Immature natural killer cell (primary cell): ENCODE data around the gene DST. TPM values are rescaled to one million over a fixed set of nuclear protein-coding genes. Genes with fewer than 3 reads are reported as not detected.
"Not testable (repeated sequence)": the region's sequence is repeated elsewhere in the genome, so short reads cannot be mapped to it uniquely, and the experiment has no call there.

ENCODE experiments used
- DNase-seq, 3 donors: peaks; one replicate each; pipeline ENCODE4 v3.0.0; 2022; ENCODE audit warnings: mixed read lengths in 1 of 3
- H3K27ac Mint-ChIP-seq, 6 donors: one replicate each; pipeline ENCODE4 v1.8.0; 2020; ENCODE audit warnings: mixed read lengths in 6 of 6, mild to moderate bottlenecking in 5 of 6, inconsistent platforms in 4 of 6, moderate library complexity in 3 of 6
- H3K27me3 Mint-ChIP-seq, 3 donors: one replicate each; pipeline ENCODE4 v1.8.0; 2020 to 2021; ENCODE audit warnings: low read depth in 3 of 3, mild to moderate bottlenecking in 3 of 3, mixed read lengths in 3 of 3, moderate library complexity in 3 of 3, inconsistent platforms in 1 of 3
- H3K36me3 Mint-ChIP-seq, 3 donors: one replicate each; pipeline ENCODE4 v1.8.0; 2020; ENCODE audit warnings: mixed read lengths in 3 of 3, inconsistent platforms in 2 of 3, mild to moderate bottlenecking in 2 of 3
- H3K4me1 Mint-ChIP-seq, 2 donors: one replicate each; pipeline ENCODE4 v1.8.0; 2020; ENCODE audit warnings: inconsistent platforms in 2 of 2, mild to moderate bottlenecking in 2 of 2, mixed read lengths in 2 of 2, moderate library complexity in 1 of 2
- H3K4me3 Mint-ChIP-seq, 5 donors: one replicate each; pipeline ENCODE4 v1.8.0; 2020; ENCODE audit warnings: mild to moderate bottlenecking in 5 of 5, mixed read lengths in 5 of 5, inconsistent platforms in 3 of 5, moderate library complexity in 3 of 5
- H3K9me3 Mint-ChIP-seq, 6 donors: one replicate each; pipeline ENCODE4 v1.8.0; 2020; ENCODE audit warnings: mild to moderate bottlenecking in 6 of 6, mixed read lengths in 6 of 6, inconsistent platforms in 4 of 6, moderate library complexity in 3 of 6
- polyA plus RNA-seq, 3 donors: library from polyadenylated mRNA; unstranded; fragments of 300-500 nt; fragmentation: Illumina TruSeq; gene quantifications; one replicate each; pipeline ENCODE4 v1.2.3, GENCODE V29; 2021

DST gene
- polyA plus RNA-seq, 3 donors from 2014 or later: 0.13 to 4.6 (median 0.99) TPM

GRCh38 chr6:56593801-56594318 lies 48.8 kb downstream of the DST start:
- Mint-ChIP-seq H3K36me3 (no peaks in the 10 kb centered on the region), H3K4me1 (no peaks in the 10 kb centered on the region), H3K9me3 (peaks cover 0 to 2% (median 0%) of the 10 kb centered on the region in 6 donors), H3K27me3 (peaks cover 0 to 2% (median 0%) of the 10 kb centered on the region in 3 donors), H3K4me3 (no peak overlapping the region), H3K27ac (no peak overlapping the region)
- no peak for DNase-seq

GRCh38 chr6:56582236-56582635 lies 60.5 kb downstream of the DST start:
- Mint-ChIP-seq H3K27ac (no peak overlapping the region), H3K36me3 (no peaks in the 10 kb centered on the region), H3K9me3 (peaks cover 0 to 1% (median 0%) of the 10 kb centered on the region in 6 donors), H3K4me3 (no peak overlapping the region), H3K4me1 (no peaks in the 10 kb centered on the region), H3K27me3 (peaks cover 0 to 2% (median 2%) of the 10 kb centered on the region in 3 donors)
- DNase-seq: no peak

- Mint-ChIP-seq H3K27ac (no peak overlapping the region), H3K4me1 (no peaks in the 10 kb centered on the region), H3K4me3 (no peak overlapping the region), H3K9me3 (peaks cover 0 to 1% (median 0%) of the 10 kb centered on the region in 6 donors), H3K27me3 (peaks cover 0 to 2% (median 2%) of the 10 kb centered on the region in 3 donors), H3K36me3 (no peaks in the 10 kb centered on the region)
- DNase-seq: no peak
These were observed 61.3 kb downstream of the DST start for GRCh38 chr6:56581296-56581925.

- no peak overlapping the region for H3K27ac Mint-ChIP-seq
- no peaks in the 10 kb centered on the region for H3K36me3 Mint-ChIP-seq
- no peak overlapping the region for H3K4me3 Mint-ChIP-seq
- H3K9me3 Mint-ChIP-seq: peaks cover 0 to 1% (median 0%) of the 10 kb centered on the region in 6 donors
- H3K4me1 Mint-ChIP-seq: no peaks in the 10 kb centered on the region
- DNase-seq: no peak
- peaks cover 0 to 2% (median 2%) of the 10 kb centered on the region in 3 donors for H3K27me3 Mint-ChIP-seq
These were observed 62.4 kb downstream of the DST start for GRCh38 chr6:56580271-56580670.

DNA sequence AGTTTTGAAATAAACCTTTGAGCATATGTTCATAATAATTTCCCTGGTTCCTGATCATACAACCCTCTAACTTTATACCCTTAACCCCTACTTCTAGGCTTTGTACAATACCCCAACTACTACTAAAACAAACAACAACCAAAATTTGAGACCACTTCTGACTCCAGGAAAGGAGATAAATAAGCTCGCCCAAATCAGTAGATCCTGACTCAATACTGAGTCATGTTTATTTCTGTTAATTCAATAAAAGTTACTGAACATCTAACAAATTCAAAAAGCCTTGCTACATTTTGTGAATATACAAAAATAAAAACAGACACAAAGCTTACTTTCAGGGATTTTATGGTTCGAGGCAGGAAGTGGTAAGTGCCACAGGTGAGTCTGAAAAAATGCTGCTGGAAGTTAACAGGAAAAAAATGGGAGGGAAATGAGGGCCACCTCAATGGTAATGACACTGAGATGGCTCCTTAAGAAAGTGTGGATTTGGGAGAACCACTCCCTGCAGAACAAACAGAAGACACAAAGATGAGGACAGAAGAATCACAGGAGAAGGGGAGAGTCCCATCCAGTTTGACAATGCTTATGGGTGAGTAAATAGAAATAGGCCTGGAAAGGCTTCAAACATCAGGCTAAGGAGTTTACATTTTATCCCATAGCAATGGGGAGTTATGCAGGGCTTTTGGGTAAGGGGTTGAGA lies 63.4 kb downstream of the DST start:
- Mint-ChIP-seq H3K9me3 (peaks cover 0 to 1% (median 0%) of the 10 kb centered on the region in 6 donors), H3K36me3 (no peaks in the 10 kb centered on the region), H3K27ac (no peak overlapping the region), H3K27me3 (peaks cover 0 to 2% (median 2%) of the 10 kb centered on the region in 3 donors), H3K4me1 (no peaks in the 10 kb centered on the region), H3K4me3 (no peak overlapping the region)
- DNase-seq: no peak

DNA sequence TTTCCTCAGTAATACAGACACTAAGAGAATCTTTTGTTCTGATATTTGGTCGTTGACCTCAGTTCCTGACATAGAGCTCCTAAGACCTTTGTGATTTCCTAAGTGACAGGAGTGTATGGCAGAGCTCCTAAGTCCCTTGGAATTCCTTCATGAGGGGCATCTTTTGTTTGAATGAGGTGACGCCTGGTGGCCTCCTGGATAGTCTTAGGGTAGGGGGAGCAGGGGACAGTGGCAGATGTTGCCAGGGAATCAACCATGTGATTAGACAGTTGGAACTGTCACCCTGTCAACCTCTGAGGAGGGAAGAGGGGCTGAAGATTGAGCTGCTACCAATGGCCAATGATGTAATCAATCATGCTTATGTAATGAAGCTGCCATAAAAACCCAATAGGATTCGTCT lies 67.0 kb downstream of the DST start:
- Mint-ChIP-seq H3K27ac (no peak overlapping the region), H3K36me3 (no peaks in the 10 kb centered on the region), H3K4me1 (no peaks in the 10 kb centered on the region), H3K4me3 (no peak overlapping the region), H3K27me3 (peaks cover 0 to 2% (median 0%) of the 10 kb centered on the region in 3 donors), H3K9me3 (no peaks in the 10 kb centered on the region)
- DNase-seq: no peak

DNA sequence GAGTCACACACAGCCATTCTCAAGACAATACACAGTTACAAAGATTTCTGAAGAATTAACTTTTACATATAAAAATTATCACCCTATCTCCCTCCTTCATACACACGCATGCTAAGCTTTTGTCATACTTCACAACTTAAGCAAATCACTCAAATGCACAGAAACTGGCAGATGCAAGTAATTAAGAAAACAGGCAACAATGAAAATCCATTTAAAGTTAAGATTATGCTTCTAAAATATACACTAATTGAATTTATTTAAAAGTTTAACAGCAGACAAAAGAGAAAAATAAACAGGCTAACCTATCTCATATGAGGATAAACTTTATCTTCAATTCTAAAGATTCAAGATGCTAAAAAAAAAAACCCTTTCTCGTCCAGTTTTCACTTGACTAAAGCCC lies 68.4 kb downstream of the DST start:
- Mint-ChIP-seq H3K4me1 (no peaks in the 10 kb centered on the region), H3K27ac (no peak overlapping the region), H3K9me3 (no peaks in the 10 kb centered on the region), H3K36me3 (no peaks in the 10 kb centered on the region), H3K27me3 (peaks cover 0 to under 1% (median 0%) of the 10 kb centered on the region in 3 donors), H3K4me3 (no peak overlapping the region)
- no peak for DNase-seq

GRCh38 chr6:56573624-56574023 lies 69.1 kb downstream of the DST start:
- no peak for DNase-seq
- no peaks in the 10 kb centered on the region for H3K9me3 Mint-ChIP-seq
- no peak overlapping the region for H3K4me3 Mint-ChIP-seq
- no peak overlapping the region for H3K27ac Mint-ChIP-seq
- H3K36me3 Mint-ChIP-seq: no peaks in the 10 kb centered on the region
- no peaks in the 10 kb centered on the region for H3K27me3 Mint-ChIP-seq
- H3K4me1 Mint-ChIP-seq: no peaks in the 10 kb centered on the region

DNA sequence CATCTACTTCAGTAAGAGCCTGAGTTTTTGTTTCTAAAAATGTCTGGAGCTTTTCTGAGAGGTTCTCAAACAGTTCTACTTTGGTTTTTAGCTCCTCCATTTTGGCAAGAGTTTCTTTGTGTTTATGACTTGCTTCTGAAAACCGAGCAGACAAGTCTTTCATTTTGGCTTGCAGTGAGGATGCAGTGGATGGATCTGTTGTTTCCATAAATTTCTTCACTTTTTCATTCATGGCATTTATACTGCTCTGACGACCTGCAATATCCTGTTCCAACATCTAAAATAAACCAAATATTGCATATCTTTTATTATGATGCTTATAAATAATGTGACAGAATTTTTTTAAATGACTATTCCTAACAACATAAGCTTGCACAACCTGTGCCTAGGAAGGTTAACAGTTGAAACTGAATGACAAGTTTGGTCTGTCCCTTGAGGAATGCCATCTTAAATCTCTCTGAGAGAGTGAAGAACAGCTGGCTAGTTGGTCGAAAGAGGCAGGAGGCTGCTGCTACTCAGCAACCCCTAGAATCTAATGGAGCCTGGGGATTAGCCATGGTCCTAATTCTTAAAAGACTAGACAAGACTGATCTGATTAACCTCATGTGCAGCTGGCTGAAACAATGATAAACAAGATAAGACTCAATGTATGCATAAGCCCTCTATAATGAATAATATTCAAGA lies 69.8 kb downstream of the DST start:
- Mint-ChIP-seq H3K36me3 (no peaks in the 10 kb centered on the region), H3K27ac (no peak overlapping the region), H3K9me3 (no peaks in the 10 kb centered on the region), H3K4me1 (no peaks in the 10 kb centered on the region), H3K4me3 (no peak overlapping the region), H3K27me3 (no peaks in the 10 kb centered on the region)
- DNase-seq: no peak

DNA sequence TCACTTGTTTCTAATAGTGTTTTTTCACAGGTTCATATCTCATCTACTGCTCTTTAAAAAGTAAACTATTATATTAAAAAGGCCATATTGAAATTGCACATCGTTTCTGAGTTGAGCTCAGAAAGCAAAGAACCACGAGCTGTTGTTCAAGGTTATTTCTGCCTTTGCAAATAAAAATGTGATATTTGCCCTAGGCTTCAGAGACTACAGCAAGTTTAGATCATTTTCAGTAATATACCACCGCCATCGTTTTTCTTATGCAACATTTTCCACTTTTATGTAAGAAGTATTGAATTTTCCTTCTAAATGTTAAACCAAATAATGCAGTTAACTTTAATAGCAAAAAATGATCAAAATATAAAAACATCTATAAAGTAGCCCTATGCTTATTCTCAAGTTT lies 71.1 kb downstream of the DST start:
- H3K27me3 Mint-ChIP-seq: no peaks in the 10 kb centered on the region
- no peaks in the 10 kb centered on the region for H3K4me1 Mint-ChIP-seq
- no peaks in the 10 kb centered on the region for H3K9me3 Mint-ChIP-seq

GRCh38 chr6:56570413-56571359 lies 72.0 kb downstream of the DST start:
- Mint-ChIP-seq H3K9me3 (no peaks in the 10 kb centered on the region), H3K27ac (no peak overlapping the region), H3K27me3 (peaks cover 0 to 2% (median 0%) of the 10 kb centered on the region in 3 donors), H3K4me1 (no peaks in the 10 kb centered on the region), H3K36me3 (no peaks in the 10 kb centered on the region), H3K4me3 (no peak overlapping the region)
- no peak for DNase-seq

More for the DNA sequence above, 71.1 kb downstream of the DST start:
- no peak overlapping the region for H3K27ac Mint-ChIP-seq
- H3K4me3 Mint-ChIP-seq: no peak overlapping the region
- DNase-seq: no peak
- no peaks in the 10 kb centered on the region for H3K36me3 Mint-ChIP-seq

GRCh38 chr6:56567501-56567900 lies 75.2 kb downstream of the DST start:
- H3K36me3 Mint-ChIP-seq: peaks cover 3 to 4% (median 4%) of the 10 kb centered on the region in 3 donors
- no peak overlapping the region for H3K4me3 Mint-ChIP-seq
- H3K27me3 Mint-ChIP-seq: peaks cover 0 to 4% (median 0%) of the 10 kb centered on the region in 3 donors
- no peak overlapping the region for H3K27ac Mint-ChIP-seq
- H3K9me3 Mint-ChIP-seq: peaks cover 0 to 3% (median 0%) of the 10 kb centered on the region in 6 donors
- no peaks in the 10 kb centered on the region for H3K4me1 Mint-ChIP-seq
- DNase-seq: no peak

- not testable (repeated sequence) for H3K4me1 Mint-ChIP-seq, H3K27ac Mint-ChIP-seq, H3K9me3 Mint-ChIP-seq, H3K27me3 Mint-ChIP-seq, DNase-seq, H3K4me3 Mint-ChIP-seq, H3K36me3 Mint-ChIP-seq
These were observed 80.0 kb downstream of the DST start for GRCh38 chr6:56562730-56563129.
